ENCODE data around the gene LGR5. TPM values are rescaled to one million over a fixed set of nuclear protein-coding genes. Genes with fewer than 3 reads are reported as not detected.
"Not testable (repeated sequence)": the region's sequence is repeated elsewhere in the genome, so short reads cannot be mapped to it uniquely, and the experiment has no call there.

Gene LGR5
- total RNA-seq, 4 donors from 2014 or later: 0.11 to 0.71 (median 0.34) TPM

DNA sequence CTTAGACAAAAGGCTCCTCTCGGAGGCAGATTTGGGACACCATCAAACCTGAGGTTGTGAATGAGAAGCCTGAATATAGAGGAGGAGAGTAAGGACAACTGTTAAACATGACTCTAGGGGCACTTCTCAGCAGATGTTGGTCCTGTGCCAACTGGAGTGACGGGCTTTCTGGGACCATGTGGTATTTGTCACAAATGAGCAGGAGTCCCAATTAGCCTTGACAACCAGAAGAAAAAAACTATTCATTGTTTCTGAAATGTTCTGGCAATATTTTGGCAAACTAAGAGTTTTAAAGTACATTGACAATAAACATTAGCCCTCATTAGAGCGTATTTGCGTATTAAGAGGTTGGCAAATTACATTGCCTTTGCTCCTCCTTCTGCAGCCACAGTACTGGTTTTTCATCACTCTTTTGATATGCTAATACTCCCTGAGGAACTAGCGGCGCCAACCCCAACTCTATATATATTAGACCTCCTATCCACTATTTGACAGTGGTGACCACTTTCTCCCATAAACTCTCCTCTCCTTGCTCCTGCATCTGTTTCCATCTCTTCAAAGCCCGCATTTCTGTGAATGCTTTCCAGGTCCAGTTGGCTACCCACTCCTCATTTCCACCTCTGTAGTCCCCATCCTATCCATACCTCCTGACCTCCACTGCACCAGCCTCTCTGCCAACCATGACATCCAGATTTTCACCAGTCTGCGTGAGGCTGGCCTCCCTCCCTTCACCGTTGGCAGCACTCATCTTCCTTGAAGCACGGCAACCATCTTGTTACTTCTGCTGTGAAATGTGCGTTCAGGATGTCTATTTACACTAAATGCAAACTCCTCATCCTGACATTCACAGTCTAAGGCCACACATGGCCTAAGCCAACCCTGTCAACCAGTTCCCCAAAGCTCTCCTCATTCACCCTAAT, 123.3 kb downstream of the LGR5 start:
- H3K36me3 ChIP-seq: no peaks in the 10 kb centered on the region
- TF ChIP-seq, protein P1, sequence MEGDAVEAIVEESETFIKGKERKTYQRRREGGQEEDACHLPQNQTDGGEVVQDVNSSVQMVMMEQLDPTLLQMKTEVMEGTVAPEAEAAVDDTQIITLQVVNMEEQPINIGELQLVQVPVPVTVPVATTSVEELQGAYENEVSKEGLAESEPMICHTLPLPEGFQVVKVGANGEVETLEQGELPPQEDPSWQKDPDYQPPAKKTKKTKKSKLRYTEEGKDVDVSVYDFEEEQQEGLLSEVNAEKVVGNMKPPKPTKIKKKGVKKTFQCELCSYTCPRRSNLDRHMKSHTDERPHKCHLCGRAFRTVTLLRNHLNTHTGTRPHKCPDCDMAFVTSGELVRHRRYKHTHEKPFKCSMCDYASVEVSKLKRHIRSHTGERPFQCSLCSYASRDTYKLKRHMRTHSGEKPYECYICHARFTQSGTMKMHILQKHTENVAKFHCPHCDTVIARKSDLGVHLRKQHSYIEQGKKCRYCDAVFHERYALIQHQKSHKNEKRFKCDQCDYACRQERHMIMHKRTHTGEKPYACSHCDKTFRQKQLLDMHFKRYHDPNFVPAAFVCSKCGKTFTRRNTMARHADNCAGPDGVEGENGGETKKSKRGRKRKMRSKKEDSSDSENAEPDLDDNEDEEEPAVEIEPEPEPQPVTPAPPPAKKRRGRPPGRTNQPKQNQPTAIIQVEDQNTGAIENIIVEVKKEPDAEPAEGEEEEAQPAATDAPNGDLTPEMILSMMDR (IDR thresholded peaks at IDR 0.05): no peak
- no peak for TF ChIP-seq POLR2A (IDR thresholded peaks at IDR 0.05)
- no peak overlapping the region for H3K27ac ChIP-seq
- no peak overlapping the region for H3K4me3 ChIP-seq (replicated peaks in 1 of 3)
- H3K9me3 ChIP-seq: no peaks in the 10 kb centered on the region
- WGBS, 2 donors: 71 to 75% methylated on average over 11 of the region's 11 CpGs
- intact Hi-C loops (cut with DNase I): no loop called here
- no peaks in the 10 kb centered on the region for H3K4me1 ChIP-seq
- no peak for DNase-seq
- H3K27me3 ChIP-seq: no peaks in the 10 kb centered on the region

DNA sequence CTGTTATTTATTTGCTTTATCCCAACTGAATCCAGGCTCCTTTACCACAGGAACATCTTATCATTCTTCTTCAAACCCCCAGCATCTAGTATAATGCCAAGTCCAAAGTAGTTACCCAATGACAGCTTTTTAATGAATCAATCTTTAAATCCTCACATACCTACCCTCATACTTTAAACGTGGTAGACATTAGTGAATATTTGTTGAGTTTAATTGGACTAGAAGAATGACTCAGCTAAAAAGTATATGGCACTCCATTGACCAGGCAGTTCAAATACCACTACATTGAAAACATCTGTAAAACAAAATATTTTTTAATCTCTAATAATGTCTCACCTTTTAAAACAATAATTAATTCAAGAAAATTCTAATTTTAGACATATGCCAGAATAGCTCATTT, 125.9 kb downstream of the LGR5 start:
- 54 to 83% methylated on average over 1 of the region's 1 CpG for WGBS, 2 donors
- H3K4me3 ChIP-seq (replicated peaks in 1 of 3): no peak overlapping the region
- H3K9me3 ChIP-seq: no peaks in the 10 kb centered on the region
- no peaks in the 10 kb centered on the region for H3K36me3 ChIP-seq
- H3K27me3 ChIP-seq: no peaks in the 10 kb centered on the region
- DNase-seq: no peak
- TF ChIP-seq POLR2A (IDR thresholded peaks at IDR 0.05): no peak
- TF ChIP-seq, protein P1 (IDR thresholded peaks at IDR 0.05): no peak
- intact Hi-C loops (cut with DNase I): no loop called here
- no peak overlapping the region for H3K27ac ChIP-seq
- H3K4me1 ChIP-seq: no peaks in the 10 kb centered on the region

DNA sequence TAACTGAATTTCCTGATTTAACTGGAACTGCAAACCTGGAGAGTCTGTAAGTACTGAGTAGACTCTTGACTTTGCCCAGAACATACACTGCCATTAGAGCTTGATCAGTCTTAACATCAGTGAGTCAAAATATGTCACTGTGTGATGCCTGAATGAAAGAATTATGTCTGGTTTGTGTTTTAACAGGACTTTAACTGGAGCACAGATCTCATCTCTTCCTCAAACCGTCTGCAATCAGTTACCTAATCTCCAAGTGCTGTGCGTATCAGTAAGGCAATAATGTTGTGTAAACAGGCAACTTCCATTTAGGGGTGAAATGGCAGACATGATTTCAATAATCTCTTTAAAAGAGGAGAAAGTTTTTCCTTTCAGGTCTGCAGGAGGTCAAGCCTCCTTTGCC, 127.1 kb downstream of the LGR5 start:
- Histone ChIP-seq H3K4me1 (no peaks in the 10 kb centered on the region), H3K27ac (no peak overlapping the region), H3K9me3 (no peaks in the 10 kb centered on the region), H3K27me3 (no peaks in the 10 kb centered on the region), H3K4me3 (replicated peaks in 1 of 3) (no peak overlapping the region), H3K36me3 (no peaks in the 10 kb centered on the region)
- 66% methylated on average over 2 of the region's 2 CpGs for WGBS, 2 donors
- DNase-seq: no peak
- TF ChIP-seq, protein P1 (IDR thresholded peaks at IDR 0.05): no peak
- TF ChIP-seq POLR2A (IDR thresholded peaks at IDR 0.05): no peak
- intact Hi-C loops (cut with DNase I): no loop called here

DNA sequence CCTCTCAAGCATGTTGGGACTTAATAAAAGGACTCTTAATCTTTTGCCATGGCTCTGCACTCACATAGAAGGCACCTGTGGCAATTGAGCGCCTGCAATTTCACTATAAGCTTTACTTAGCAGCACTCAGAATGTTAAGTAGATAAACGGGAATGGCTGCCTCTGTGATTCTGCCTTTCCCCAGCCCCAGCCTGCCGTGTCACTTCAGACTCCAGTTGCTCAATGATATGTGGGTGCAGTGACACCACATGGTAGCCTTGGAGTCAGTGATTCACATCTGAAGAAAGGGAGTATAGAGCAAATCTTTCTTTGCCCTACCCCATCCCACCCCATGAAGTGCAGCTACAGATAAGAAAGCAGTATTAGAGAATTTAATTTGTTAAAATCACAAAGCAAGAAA, 127.9 kb downstream of the LGR5 start:
- H3K4me3 ChIP-seq (replicated peaks in 1 of 3): no peak overlapping the region
- H3K4me1 ChIP-seq: no peaks in the 10 kb centered on the region
- no peak for TF ChIP-seq POLR2A (IDR thresholded peaks at IDR 0.05)
- TF ChIP-seq, protein P1 (IDR thresholded peaks at IDR 0.05): no peak
- no peak for DNase-seq
- H3K9me3 ChIP-seq: no peaks in the 10 kb centered on the region
- no peak overlapping the region for H3K27ac ChIP-seq
- no peaks in the 10 kb centered on the region for H3K36me3 ChIP-seq
- intact Hi-C loops (cut with DNase I): no loop called here
- H3K27me3 ChIP-seq: no peaks in the 10 kb centered on the region
- WGBS, 2 donors: 38 to 40% methylated on average over 3 of the region's 3 CpGs

DNA sequence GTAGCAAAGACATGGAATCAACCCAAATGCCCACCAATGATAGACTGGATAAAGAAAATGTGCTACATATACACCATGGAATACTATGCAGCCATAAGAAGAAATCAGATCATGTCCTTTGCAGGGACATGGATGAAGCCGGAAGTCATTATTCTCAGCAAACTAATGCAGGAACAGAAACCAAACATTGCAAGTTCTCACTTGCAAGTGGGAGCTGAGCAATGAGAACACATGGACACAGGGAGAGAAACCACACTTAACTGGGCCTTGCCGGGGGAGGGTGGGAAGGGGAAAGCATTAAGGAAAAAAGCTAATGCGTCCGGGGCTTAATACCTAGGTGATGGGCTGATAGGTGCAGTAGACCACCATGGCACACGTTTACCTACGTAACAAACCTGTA, 130.3 kb downstream of the LGR5 start:
- H3K27me3 ChIP-seq; H3K27ac ChIP-seq; H3K4me3 ChIP-seq (replicated peaks in 1 of 3); H3K36me3 ChIP-seq; DNase-seq; intact Hi-C loops (cut with DNase I); H3K4me1 ChIP-seq; H3K9me3 ChIP-seq: not testable (repeated sequence)
- WGBS, 2 donors: 95% methylated on average over 6 of the region's 6 CpGs

All from thyroid gland (tissue), 4 donors.